HepG2 (cell line): ENCODE data around the gene SMURF1.

Source experiments
- CBX5 ChIP-seq: sonication (generic); formaldehyde crosslinking; IDR thresholded peaks from 2 replicates; pipeline ENCODE4 v1.4.0; 2020; ENCODE audit warnings: missing genetic modification reagents, borderline replicate concordance
- CTCF ChIP-seq: sonication (generic); formaldehyde crosslinking; IDR thresholded peaks from 2 replicates; pipeline ENCODE4 v1.5.0; 2020; ENCODE audit warnings: mild to moderate bottlenecking, missing genetic modification reagents, moderate library complexity
- EZH2 ChIP-seq: conservative IDR thresholded peaks from 2 replicates; pipeline ENCODE4 v1.6.1; 2012; ENCODE audit warnings: mild to moderate bottlenecking, low read depth, low read length, moderate library complexity
- MYPOP ChIP-seq: sonication (generic); formaldehyde crosslinking; IDR thresholded peaks from 2 replicates; pipeline ENCODE4 v1.8.1; 2023; ENCODE audit warnings: mild to moderate bottlenecking, moderate library complexity, missing genetic modification reagents
- PITX1 ChIP-seq: sonication (generic); formaldehyde crosslinking; IDR thresholded peaks from 2 replicates; pipeline ENCODE4 v1.5.1; 2020; ENCODE audit warnings: mild to moderate bottlenecking, missing genetic modification reagents
- PLSCR1 ChIP-seq: sonication (generic); formaldehyde crosslinking; IDR thresholded peaks from 2 replicates; pipeline ENCODE4 v1.5.0; 2020; ENCODE audit warnings: missing genetic modification reagents, mild to moderate bottlenecking, borderline replicate concordance
- SNAPC5 ChIP-seq: sonication (generic); formaldehyde crosslinking; IDR thresholded peaks from 2 replicates; pipeline ENCODE4 v1.8.1; 2023; ENCODE audit warnings: mild to moderate bottlenecking, missing genetic modification reagents, borderline replicate concordance
- TERF1 ChIP-seq: sonication (generic); formaldehyde crosslinking; IDR thresholded peaks from 2 replicates; pipeline ENCODE4 v1.8.0; 2022; ENCODE audit warnings: mild to moderate bottlenecking, missing genetic modification reagents, moderate library complexity
- ZNF510 ChIP-seq: sonication (generic); formaldehyde crosslinking; IDR thresholded peaks from 2 replicates; pipeline ENCODE4 v1.4.0; 2020; ENCODE audit warnings: low read depth, mild to moderate bottlenecking, missing genetic modification reagents

- TF ChIP-seq CTCF (CRISPR knock-in tag) (no peak), TERF1 (no peak), PLSCR1 (no peak), EZH2 (no peak), CBX5 (CRISPR knock-in tag) (no peak), PITX1 (CRISPR knock-in tag) (no peak), ZNF510 (CRISPR knock-in tag) (no peak), SNAPC5 (CRISPR knock-in tag) (no peak), MYPOP (CRISPR knock-in tag) (no peak)
Measured at GRCh38 chr7:99019523-99020412, 124.1 kb downstream of the SMURF1 start.
